Measurements from ENCODE around the gene DAPK2. TPM values are rescaled to one million over a fixed set of nuclear protein-coding genes. Genes with fewer than 3 reads are reported as not detected.

Gene DAPK2
- total and polyA plus RNA-seq, 2 of the 13 experiments (the other 11 are each of a cell fraction or from before 2014, with no cell fraction given) = 0.33 to 0.63 TPM

GRCh38 chr15:64013179-64014062, 32.9 kb downstream of the DAPK2 start (continued):
- TF ChIP-seq, protein P1, sequence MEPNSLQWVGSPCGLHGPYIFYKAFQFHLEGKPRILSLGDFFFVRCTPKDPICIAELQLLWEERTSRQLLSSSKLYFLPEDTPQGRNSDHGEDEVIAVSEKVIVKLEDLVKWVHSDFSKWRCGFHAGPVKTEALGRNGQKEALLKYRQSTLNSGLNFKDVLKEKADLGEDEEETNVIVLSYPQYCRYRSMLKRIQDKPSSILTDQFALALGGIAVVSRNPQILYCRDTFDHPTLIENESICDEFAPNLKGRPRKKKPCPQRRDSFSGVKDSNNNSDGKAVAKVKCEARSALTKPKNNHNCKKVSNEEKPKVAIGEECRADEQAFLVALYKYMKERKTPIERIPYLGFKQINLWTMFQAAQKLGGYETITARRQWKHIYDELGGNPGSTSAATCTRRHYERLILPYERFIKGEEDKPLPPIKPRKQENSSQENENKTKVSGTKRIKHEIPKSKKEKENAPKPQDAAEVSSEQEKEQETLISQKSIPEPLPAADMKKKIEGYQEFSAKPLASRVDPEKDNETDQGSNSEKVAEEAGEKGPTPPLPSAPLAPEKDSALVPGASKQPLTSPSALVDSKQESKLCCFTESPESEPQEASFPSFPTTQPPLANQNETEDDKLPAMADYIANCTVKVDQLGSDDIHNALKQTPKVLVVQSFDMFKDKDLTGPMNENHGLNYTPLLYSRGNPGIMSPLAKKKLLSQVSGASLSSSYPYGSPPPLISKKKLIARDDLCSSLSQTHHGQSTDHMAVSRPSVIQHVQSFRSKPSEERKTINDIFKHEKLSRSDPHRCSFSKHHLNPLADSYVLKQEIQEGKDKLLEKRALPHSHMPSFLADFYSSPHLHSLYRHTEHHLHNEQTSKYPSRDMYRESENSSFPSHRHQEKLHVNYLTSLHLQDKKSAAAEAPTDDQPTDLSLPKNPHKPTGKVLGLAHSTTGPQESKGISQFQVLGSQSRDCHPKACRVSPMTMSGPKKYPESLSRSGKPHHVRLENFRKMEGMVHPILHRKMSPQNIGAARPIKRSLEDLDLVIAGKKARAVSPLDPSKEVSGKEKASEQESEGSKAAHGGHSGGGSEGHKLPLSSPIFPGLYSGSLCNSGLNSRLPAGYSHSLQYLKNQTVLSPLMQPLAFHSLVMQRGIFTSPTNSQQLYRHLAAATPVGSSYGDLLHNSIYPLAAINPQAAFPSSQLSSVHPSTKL (CRISPR knock-in tag; IDR thresholded peaks at IDR 0.05) = no peak
- TF ChIP-seq, protein P2, sequence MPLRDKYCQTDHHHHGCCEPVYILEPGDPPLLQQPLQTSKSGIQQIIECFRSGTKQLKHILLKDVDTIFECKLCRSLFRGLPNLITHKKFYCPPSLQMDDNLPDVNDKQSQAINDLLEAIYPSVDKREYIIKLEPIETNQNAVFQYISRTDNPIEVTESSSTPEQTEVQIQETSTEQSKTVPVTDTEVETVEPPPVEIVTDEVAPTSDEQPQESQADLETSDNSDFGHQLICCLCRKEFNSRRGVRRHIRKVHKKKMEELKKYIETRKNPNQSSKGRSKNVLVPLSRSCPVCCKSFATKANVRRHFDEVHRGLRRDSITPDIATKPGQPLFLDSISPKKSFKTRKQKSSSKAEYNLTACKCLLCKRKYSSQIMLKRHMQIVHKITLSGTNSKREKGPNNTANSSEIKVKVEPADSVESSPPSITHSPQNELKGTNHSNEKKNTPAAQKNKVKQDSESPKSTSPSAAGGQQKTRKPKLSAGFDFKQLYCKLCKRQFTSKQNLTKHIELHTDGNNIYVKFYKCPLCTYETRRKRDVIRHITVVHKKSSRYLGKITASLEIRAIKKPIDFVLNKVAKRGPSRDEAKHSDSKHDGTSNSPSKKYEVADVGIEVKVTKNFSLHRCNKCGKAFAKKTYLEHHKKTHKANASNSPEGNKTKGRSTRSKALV (CRISPR knock-in tag; IDR thresholded peaks at IDR 0.05) = no peak
- TF ChIP-seq, protein P3, sequence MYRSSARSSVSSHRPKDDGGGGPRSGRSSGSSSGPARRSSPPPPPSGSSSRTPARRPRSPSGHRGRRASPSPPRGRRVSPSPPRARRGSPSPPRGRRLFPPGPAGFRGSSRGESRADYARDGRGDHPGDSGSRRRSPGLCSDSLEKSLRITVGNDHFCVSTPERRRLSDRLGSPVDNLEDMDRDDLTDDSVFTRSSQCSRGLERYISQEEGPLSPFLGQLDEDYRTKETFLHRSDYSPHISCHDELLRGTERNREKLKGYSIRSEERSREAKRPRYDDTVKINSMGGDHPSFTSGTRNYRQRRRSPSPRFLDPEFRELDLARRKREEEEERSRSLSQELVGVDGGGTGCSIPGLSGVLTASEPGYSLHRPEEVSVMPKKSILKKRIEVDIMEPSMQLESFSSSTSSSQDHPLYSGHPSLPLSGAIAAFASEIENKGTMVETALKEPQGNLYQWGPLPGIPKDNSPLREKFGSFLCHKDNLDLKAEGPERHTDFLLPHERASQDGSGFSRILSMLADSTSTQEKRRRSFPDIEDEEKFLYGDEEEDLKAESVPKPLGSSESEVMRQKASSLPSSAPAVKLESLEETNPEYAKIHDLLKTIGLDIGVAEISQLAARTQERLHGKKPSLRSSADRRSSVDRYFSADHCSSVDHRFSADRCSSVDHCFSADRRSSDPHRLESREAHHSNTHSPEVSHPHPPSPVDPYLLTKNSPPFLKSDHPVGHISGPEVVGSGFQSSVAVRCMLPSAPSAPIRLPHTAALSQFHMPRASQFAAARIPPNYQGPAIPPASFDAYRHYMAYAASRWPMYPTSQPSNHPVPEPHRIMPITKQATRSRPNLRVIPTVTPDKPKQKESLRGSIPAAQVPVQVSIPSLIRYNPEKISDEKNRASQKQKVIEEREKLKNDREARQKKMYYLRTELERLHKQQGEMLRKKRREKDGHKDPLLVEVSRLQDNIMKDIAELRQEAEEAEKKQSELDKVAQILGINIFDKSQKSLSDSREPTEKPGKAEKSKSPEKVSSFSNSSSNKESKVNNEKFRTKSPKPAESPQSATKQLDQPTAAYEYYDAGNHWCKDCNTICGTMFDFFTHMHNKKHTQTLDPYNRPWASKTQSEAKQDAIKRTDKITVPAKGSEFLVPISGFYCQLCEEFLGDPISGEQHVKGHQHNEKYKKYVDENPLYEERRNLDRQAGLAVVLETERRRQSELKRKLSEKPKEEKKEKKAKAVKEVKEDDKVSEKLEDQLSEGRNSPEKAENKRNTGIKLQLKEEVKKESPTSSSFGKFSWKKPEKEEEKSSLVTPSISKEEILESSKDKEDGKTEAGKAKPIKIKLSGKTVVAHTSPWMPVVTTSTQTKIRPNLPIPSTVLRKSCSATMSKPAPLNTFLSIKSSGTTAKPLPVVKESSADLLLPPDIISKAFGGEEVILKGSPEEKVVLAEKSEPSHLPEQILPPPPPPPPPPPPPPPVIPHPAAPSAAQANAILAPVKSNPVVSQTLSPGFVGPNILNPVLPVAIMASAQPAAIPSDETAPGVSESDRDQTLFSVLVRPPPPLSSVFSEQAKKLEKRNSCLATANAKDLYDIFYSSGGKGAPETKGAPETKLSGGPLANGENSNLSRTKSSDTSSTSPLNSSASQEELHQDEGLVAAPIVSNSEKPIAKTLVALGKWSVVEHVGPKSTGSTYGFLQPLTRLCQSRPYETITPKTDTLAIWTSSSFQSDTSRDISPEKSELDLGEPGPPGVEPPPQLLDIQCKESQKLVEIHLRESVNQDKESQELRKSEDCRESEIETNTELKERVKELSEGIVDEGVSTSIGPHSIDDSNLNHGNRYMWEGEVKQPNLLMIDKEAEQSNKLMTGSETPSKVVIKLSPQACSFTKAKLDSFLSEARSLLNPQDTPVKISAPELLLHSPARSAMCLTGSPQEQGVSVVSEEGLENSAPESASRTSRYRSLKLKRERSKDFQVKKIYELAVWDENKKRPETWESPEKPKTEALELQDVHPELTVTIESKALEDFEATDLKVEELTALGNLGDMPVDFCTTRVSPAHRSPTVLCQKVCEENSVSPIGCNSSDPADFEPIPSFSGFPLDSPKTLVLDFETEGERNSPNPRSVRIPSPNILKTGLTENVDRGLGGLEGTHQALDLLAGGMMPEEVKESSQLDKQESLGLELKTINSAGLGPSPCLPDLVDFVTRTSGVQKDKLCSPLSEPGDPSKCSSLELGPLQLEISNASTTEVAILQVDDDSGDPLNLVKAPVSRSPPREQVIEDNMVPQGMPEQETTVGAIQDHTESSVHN (CRISPR knock-in tag; IDR thresholded peaks at IDR 0.05) = no peak
- TF ChIP-seq RARG (CRISPR knock-in tag; IDR thresholded peaks at IDR 0.05; ENCODE audit: low read depth) (no peak), SP4 (CRISPR knock-in tag; IDR thresholded peaks at IDR 0.05) (no peak), SAFB2 (CRISPR knock-in tag; IDR thresholded peaks at IDR 0.05; ENCODE audit: borderline replicate concordance, low read depth) (no peak)
- TF ChIP-seq, protein P4, sequence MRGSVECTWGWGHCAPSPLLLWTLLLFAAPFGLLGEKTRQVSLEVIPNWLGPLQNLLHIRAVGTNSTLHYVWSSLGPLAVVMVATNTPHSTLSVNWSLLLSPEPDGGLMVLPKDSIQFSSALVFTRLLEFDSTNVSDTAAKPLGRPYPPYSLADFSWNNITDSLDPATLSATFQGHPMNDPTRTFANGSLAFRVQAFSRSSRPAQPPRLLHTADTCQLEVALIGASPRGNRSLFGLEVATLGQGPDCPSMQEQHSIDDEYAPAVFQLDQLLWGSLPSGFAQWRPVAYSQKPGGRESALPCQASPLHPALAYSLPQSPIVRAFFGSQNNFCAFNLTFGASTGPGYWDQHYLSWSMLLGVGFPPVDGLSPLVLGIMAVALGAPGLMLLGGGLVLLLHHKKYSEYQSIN (CRISPR knock-in tag; IDR thresholded peaks at IDR 0.05; ENCODE audit: borderline replicate concordance) = no peak
- TF ChIP-seq, protein P5, sequence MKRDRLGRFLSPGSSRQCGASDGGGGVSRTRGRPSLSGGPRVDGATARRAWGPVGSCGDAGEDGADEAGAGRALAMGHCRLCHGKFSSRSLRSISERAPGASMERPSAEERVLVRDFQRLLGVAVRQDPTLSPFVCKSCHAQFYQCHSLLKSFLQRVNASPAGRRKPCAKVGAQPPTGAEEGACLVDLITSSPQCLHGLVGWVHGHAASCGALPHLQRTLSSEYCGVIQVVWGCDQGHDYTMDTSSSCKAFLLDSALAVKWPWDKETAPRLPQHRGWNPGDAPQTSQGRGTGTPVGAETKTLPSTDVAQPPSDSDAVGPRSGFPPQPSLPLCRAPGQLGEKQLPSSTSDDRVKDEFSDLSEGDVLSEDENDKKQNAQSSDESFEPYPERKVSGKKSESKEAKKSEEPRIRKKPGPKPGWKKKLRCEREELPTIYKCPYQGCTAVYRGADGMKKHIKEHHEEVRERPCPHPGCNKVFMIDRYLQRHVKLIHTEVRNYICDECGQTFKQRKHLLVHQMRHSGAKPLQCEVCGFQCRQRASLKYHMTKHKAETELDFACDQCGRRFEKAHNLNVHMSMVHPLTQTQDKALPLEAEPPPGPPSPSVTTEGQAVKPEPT (CRISPR knock-in tag; IDR thresholded peaks at IDR 0.05; ENCODE audit: low read depth) = no peak

Data from HepG2 (cell line).